ENCODE measurements around the gene RALGPS1. TPM values are rescaled to one million over a fixed set of nuclear protein-coding genes. Genes with fewer than 3 reads are reported as not detected.

The RALGPS1 gene
- polyA plus RNA-seq, 3 donors: 0.60 to 4.6 (median 1.3) TPM

- no peak overlapping the region for H3K4me3 ChIP-seq (replicated peaks in 1 of 3; ENCODE audit: low read depth in 2 of 3, low read length in 3 of 3)
- no peak for TF ChIP-seq CTCF (IDR thresholded peaks at IDR 0.05)
- H3K79me2 ChIP-seq (ENCODE audit: insufficient read depth, low read length): no peaks in the 10 kb centered on the region
- H3K36me3 ChIP-seq (replicated peaks in 1 of 2; ENCODE audit: control insufficient read depth in 1 of 2, insufficient read depth in 2 of 2, low read length in 2 of 2): no peaks in the 10 kb centered on the region
- Mint-ChIP-seq H3K27me3 (ENCODE audit: low read depth in 3 of 3) (peaks cover 2 to 10% (median 10%) of the 10 kb centered on the region in 3 donors), H3K4me1 (no peaks in the 10 kb centered on the region), H3K4me3 (no peak overlapping the region), H3K27ac (no peak overlapping the region), H3K9me3 (peaks cover 5 to 29% (median 20%) of the 10 kb centered on the region in 7 donors), H3K36me3 (no peaks in the 10 kb centered on the region)
- no peak overlapping the region for H3K27ac ChIP-seq (ENCODE audit: low read depth in 1 of 2, low read length in 2 of 2)
- H3K4me1 ChIP-seq (ENCODE audit: control insufficient read depth in 1 of 2, insufficient read depth in 2 of 2, low read length in 2 of 2): no peaks in the 10 kb centered on the region
- WGBS (ENCODE audit: insufficient coverage): 89% methylated on average over 3 of the region's 3 CpGs
- peaks cover 2% of the 10 kb centered on the region in 2 donors for H3K27me3 ChIP-seq (ENCODE audit: control insufficient read depth in 2 of 2, insufficient read depth in 2 of 2, low read length in 2 of 2)
- no peak overlapping the region for H3K4me2 ChIP-seq (replicated peaks; ENCODE audit: extremely low read depth, low read length, poor library complexity, severe bottlenecking)
- peaks cover 17 to 26% of the 10 kb centered on the region in 2 donors for H3K9me3 ChIP-seq (replicated peaks in 1 of 2; ENCODE audit: control insufficient read depth in 1 of 2, insufficient read depth in 1 of 2, low read length in 2 of 2)
- no peak overlapping the region for H3K9ac ChIP-seq (ENCODE audit: insufficient read depth, low read length, poor library complexity, severe bottlenecking)
- H4K20me1 ChIP-seq (ENCODE audit: insufficient read depth, low read length): no peaks in the 10 kb centered on the region
- H2AFZ ChIP-seq (ENCODE audit: insufficient read depth, low read depth, low read length, poor library complexity, severe bottlenecking): no peak overlapping the region
- intact Hi-C loops (cut with micrococcal nuclease): no loop called here
- DNase-seq: no peak
Measured at GRCh38 chr9:126902210-126902609, 12.4 kb upstream of the RALGPS1 start.

- no peak for DNase-seq
- Histone ChIP-seq H3K9ac (ENCODE audit: insufficient read depth, low read length, poor library complexity, severe bottlenecking) (no peak overlapping the region), H3K79me2 (ENCODE audit: insufficient read depth, low read length) (no peaks in the 10 kb centered on the region), H3K27ac (ENCODE audit: low read depth in 1 of 2, low read length in 2 of 2) (no peak overlapping the region), H3K4me1 (ENCODE audit: control insufficient read depth in 1 of 2, insufficient read depth in 2 of 2, low read length in 2 of 2) (no peaks in the 10 kb centered on the region), H2AFZ (ENCODE audit: insufficient read depth, low read depth, low read length, poor library complexity, severe bottlenecking) (no peak overlapping the region), H3K27me3 (ENCODE audit: control insufficient read depth in 2 of 2, insufficient read depth in 2 of 2, low read length in 2 of 2) (peaks cover 2% of the 10 kb centered on the region in 2 donors), H3K9me3 (replicated peaks in 1 of 2; ENCODE audit: control insufficient read depth in 1 of 2, insufficient read depth in 1 of 2, low read length in 2 of 2) (peaks cover 17 to 26% of the 10 kb centered on the region in 2 donors), H4K20me1 (ENCODE audit: insufficient read depth, low read length) (no peaks in the 10 kb centered on the region), H3K4me3 (replicated peaks in 1 of 3; ENCODE audit: low read depth in 2 of 3, low read length in 3 of 3) (no peak overlapping the region), H3K4me2 (replicated peaks; ENCODE audit: extremely low read depth, low read length, poor library complexity, severe bottlenecking) (no peak overlapping the region), H3K36me3 (replicated peaks in 1 of 2; ENCODE audit: control insufficient read depth in 1 of 2, insufficient read depth in 2 of 2, low read length in 2 of 2) (no peaks in the 10 kb centered on the region)
- intact Hi-C loops (cut with micrococcal nuclease): no loop called here
- WGBS (ENCODE audit: insufficient coverage): 95% methylated on average over 3 of the region's 3 CpGs
- Mint-ChIP-seq H3K4me3 (no peak overlapping the region), H3K27ac (no peak overlapping the region), H3K27me3 (ENCODE audit: low read depth in 3 of 3) (peaks cover 3 to 19% (median 17%) of the 10 kb centered on the region in 3 donors), H3K9me3 (peaks cover 5 to 28% (median 20%) of the 10 kb centered on the region in 7 donors), H3K36me3 (no peaks in the 10 kb centered on the region), H3K4me1 (no peaks in the 10 kb centered on the region)
- TF ChIP-seq CTCF (IDR thresholded peaks at IDR 0.05): no peak
Measured at GRCh38 chr9:126904586-126904985, 10.0 kb upstream of the RALGPS1 start.

Measured in CD14-positive monocyte (primary cell).